OCI-LY1 (cell line): ENCODE measurements around the gene MAP2.

ENCODE experiments used
- H2AFZ ChIP-seq: fragments of 200-600 bp; sonication (generic), shearing (Covaris generic); 2 replicates; pipeline ENCODE4 v1.6.0; 2014; ENCODE audit warnings: antibody characterized with exemption, mild to moderate bottlenecking, low read length
- H3F3A ChIP-seq: fragments of 200-600 bp; sonication (generic), shearing (Covaris generic); 2 replicates; pipeline ENCODE4 v1.6.0; 2014; ENCODE audit warnings: mild to moderate bottlenecking, antibody characterized with exemption, low read length, moderate library complexity; ENCODE audit not compliant: insufficient read depth
- H3K27ac ChIP-seq: fragments of 200-600 bp; sonication (generic); 2 replicates; pipeline ENCODE4 v1.5.1; 2014; ENCODE audit warnings: low read length, mixed run types, mild to moderate bottlenecking, low read depth; ENCODE audit not compliant: poor library complexity, severe bottlenecking
- H3K27me3 ChIP-seq: fragments of 200-600 bp; sonication (generic); 2 replicates; pipeline ENCODE4 v1.6.0; 2014; ENCODE audit warnings: antibody characterized with exemption, mild to moderate bottlenecking, low read length, moderate library complexity; ENCODE audit not compliant: insufficient read depth
- H3K36me3 ChIP-seq: fragments of 200-600 bp; sonication (generic); 2 replicates; pipeline ENCODE4 v1.6.1; 2014; ENCODE audit warnings: mild to moderate bottlenecking, antibody characterized with exemption, low read length, moderate library complexity, mixed read lengths; ENCODE audit not compliant: insufficient read depth
- H3K4me1 ChIP-seq: fragments of 200-600 bp; sonication (generic); 2 replicates; pipeline ENCODE4 v1.5.1; 2014; ENCODE audit warnings: mild to moderate bottlenecking, low read length, moderate library complexity; ENCODE audit not compliant: insufficient read depth, severe bottlenecking
- H3K4me2 ChIP-seq: fragments of 200-600 bp; sonication (generic), shearing (Covaris generic); 2 replicates; pipeline ENCODE4 v1.6.1; 2014; ENCODE audit warnings: low read length
- H3K4me3 ChIP-seq: fragments of 200-600 bp; sonication (generic); 2 replicates; pipeline ENCODE4 v1.5.1; 2014; ENCODE audit warnings: low read length, low read depth, mild to moderate bottlenecking, mixed read lengths; ENCODE audit not compliant: poor library complexity, severe bottlenecking
- H3K79me2 ChIP-seq: fragments of 200-600 bp; shearing (Covaris generic); 2 replicates; pipeline ENCODE4 v1.6.1; 2016; ENCODE audit warnings: mixed run types, low read length, mixed read lengths; ENCODE audit not compliant: insufficient read depth
- H3K9ac ChIP-seq: fragments of 200-600 bp; sonication (generic), shearing (Covaris generic); 2 replicates; pipeline ENCODE4 v1.6.1; 2014; ENCODE audit warnings: mild to moderate bottlenecking, low read length, mixed read lengths
- H3K9me2 ChIP-seq: fragments of 200-600 bp; sonication (generic), shearing (Covaris generic); 2 replicates; pipeline ENCODE4 v1.6.1; 2014; ENCODE audit warnings: low read depth, mild to moderate bottlenecking, low read length, mixed read lengths
- H3K9me3 ChIP-seq: fragments of 200-600 bp; shearing (Covaris generic); 2 replicates; pipeline ENCODE4 v1.6.1; 2014; ENCODE audit warnings: low read length, mixed read lengths
- H4K20me1 ChIP-seq: fragments of 200-600 bp; sonication (generic), shearing (Covaris generic); 2 replicates; pipeline ENCODE4 v1.6.0; 2016; ENCODE audit warnings: mild to moderate bottlenecking, low read length; ENCODE audit not compliant: insufficient read depth
- CTCF ChIP-seq: fragments of 200-600 bp; sonication (generic), shearing (Covaris generic); IDR thresholded peaks from 2 replicates; pipeline ENCODE4 v1.5.1; 2017; ENCODE audit warnings: mild to moderate bottlenecking, antibody characterized with exemption, low read length, moderate library complexity, mixed read lengths
- EZH2 ChIP-seq: fragments of 200-600 bp; sonication (generic), shearing (Covaris generic); IDR thresholded peaks from 2 replicates; pipeline ENCODE4 v1.8.0; 2017; ENCODE audit warnings: borderline replicate concordance, mixed run types, mild to moderate bottlenecking, antibody characterized with exemption, low read length, moderate library complexity, mixed read lengths

MAP2 gene

GRCh38 chr2:209734805-209735204, 311.0 kb downstream of the MAP2 start:
- Histone ChIP-seq H2AFZ (no peak overlapping the region), H3K9me2 (no peaks in the 10 kb centered on the region), H3K27me3 (no peaks in the 10 kb centered on the region), H3K36me3 (no peaks in the 10 kb centered on the region), H3K9me3 (no peaks in the 10 kb centered on the region), H3K27ac (no peak overlapping the region), H3K4me2 (no peak overlapping the region), H3F3A (no peaks in the 10 kb centered on the region), H4K20me1 (no peaks in the 10 kb centered on the region), H3K9ac (no peak overlapping the region), H3K79me2 (no peaks in the 10 kb centered on the region), H3K4me3 (no peak overlapping the region), H3K4me1 (no peaks in the 10 kb centered on the region)
- no peak for TF ChIP-seq CTCF

GRCh38 chr2:209741953-209742352, 318.1 kb downstream of the MAP2 start:
- Histone ChIP-seq H3K9me3 (no peaks in the 10 kb centered on the region), H3K79me2 (no peaks in the 10 kb centered on the region), H3K4me1 (no peaks in the 10 kb centered on the region)

GRCh38 chr2:209753020-209753419, 329.2 kb downstream of the MAP2 start:
- H3K79me2 ChIP-seq = no peaks in the 10 kb centered on the region
- H3K4me1 ChIP-seq = no peaks in the 10 kb centered on the region
- H3K27me3 ChIP-seq = no peaks in the 10 kb centered on the region
- no peaks in the 10 kb centered on the region for H3F3A ChIP-seq
- no peaks in the 10 kb centered on the region for H3K9me2 ChIP-seq
- no peak overlapping the region for H2AFZ ChIP-seq
- H3K9ac ChIP-seq = no peak overlapping the region
- no peaks in the 10 kb centered on the region for H3K36me3 ChIP-seq
- no peak overlapping the region for H3K4me2 ChIP-seq
- H3K4me3 ChIP-seq = no peak overlapping the region
- no peak for TF ChIP-seq CTCF
- TF ChIP-seq EZH2 = no peak
- H4K20me1 ChIP-seq = no peaks in the 10 kb centered on the region
- H3K27ac ChIP-seq = no peak overlapping the region
- H3K9me3 ChIP-seq = no peaks in the 10 kb centered on the region

More at GRCh38 chr2:209741953-209742352, 318.1 kb downstream of the MAP2 start:
- no peaks in the 10 kb centered on the region for H3F3A ChIP-seq
- H3K9ac ChIP-seq = no peak overlapping the region
- H3K27me3 ChIP-seq = no peaks in the 10 kb centered on the region
- H3K36me3 ChIP-seq = no peaks in the 10 kb centered on the region
- no peak overlapping the region for H3K27ac ChIP-seq
- H2AFZ ChIP-seq = no peak overlapping the region
- no peak overlapping the region for H3K4me3 ChIP-seq
- TF ChIP-seq EZH2 (no peak), CTCF (no peak)
- H4K20me1 ChIP-seq = no peaks in the 10 kb centered on the region
- no peaks in the 10 kb centered on the region for H3K9me2 ChIP-seq
- H3K4me2 ChIP-seq = no peak overlapping the region
